SK-N-SH (cell line): ENCODE data around the gene C10orf67.

Experiments
- EP300 ChIP-seq, 2 experiments: IDR thresholded peaks; 2 replicates each; pipeline versions ENCODE4 v1.4.0 to v1.6.1; 2012; ENCODE audit warnings: borderline replicate concordance in 1 of 2, low read depth in 1 of 2, low read length in 1 of 2
- FOXM1 ChIP-seq: IDR thresholded peaks from 2 replicates; pipeline ENCODE4 v1.4.0; 2012; ENCODE audit warnings: low read depth, mild to moderate bottlenecking
- JUND ChIP-seq: IDR thresholded peaks from 2 replicates; pipeline ENCODE4 v1.4.0; 2012
- POLR2AphosphoS5 ChIP-seq: IDR thresholded peaks from 2 replicates; pipeline ENCODE4 v1.6.1; 2012; ENCODE audit warnings: low read depth, low read length
- TF ChIP-seq, protein P1 (sequence below): IDR thresholded peaks from 2 replicates; pipeline ENCODE4; 2012
- TF ChIP-seq, protein P2 (sequence below): fragments of 200-600 bp; sonication (generic); IDR thresholded peaks from 2 replicates; pipeline ENCODE4 v1.6.1; 2017; ENCODE audit warnings: antibody characterized with exemption, mild to moderate bottlenecking, moderate library complexity
- TF ChIP-seq, protein P3 (sequence below): IDR thresholded peaks from 2 replicates; pipeline ENCODE4 v1.6.1; 2012; ENCODE audit warnings: mild to moderate bottlenecking, low read depth, low read length, moderate library complexity

DNA sequence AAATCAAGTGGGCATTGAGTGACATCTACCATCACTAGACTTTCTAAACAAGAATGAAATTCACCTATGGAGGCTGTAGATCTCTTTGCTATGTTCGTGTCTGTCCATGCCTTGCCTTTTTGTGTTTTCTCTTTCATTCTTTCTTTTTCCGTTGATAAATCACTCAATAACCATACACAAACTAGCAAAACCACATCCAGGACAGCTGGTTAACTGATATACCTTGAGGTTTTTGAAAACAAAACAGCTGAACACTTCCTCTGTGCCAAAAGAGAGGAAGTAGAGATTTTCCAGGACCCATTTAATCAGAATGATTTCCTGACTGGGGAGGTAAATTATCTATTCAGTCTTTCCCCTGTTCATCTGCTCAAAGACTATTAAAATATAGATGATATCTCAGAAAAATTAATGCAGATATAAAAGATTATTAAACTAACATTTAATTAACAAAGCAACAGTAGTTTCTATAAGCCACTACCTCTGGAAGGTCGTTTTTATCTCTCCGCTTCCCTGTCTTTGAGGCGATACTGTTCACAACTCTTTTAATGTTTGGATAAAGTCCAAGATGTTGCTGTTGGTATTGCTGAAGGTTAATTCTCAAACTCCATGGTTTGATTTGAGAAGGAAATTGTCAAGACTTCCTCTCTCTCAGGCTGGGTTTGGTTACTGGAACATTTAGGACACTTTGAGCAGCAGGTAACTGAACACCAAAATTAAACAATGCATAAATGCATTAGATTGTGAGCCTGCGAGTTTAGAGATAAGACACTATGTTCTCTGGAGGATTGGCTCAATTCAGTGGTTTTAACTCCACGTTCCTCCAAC, 24.4 kb upstream of the C10orf67 start:
- TF ChIP-seq, protein P1, sequence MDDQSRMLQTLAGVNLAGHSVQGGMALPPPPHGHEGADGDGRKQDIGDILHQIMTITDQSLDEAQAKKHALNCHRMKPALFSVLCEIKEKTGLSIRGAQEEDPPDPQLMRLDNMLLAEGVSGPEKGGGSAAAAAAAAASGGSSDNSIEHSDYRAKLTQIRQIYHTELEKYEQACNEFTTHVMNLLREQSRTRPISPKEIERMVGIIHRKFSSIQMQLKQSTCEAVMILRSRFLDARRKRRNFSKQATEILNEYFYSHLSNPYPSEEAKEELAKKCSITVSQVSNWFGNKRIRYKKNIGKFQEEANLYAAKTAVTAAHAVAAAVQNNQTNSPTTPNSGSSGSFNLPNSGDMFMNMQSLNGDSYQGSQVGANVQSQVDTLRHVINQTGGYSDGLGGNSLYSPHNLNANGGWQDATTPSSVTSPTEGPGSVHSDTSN, result 0 out of 2 replicates have a peak, but pooled peaks have one; percentile 15
- TF ChIP-seq EP300 (IDR thresholded peaks at IDR 0.05; ENCODE audit: borderline replicate concordance in 1 of 2, low read depth in 1 of 2, low read length in 1 of 2) (no peak), JUND (no peak), FOXM1 (no peak), POLR2AphosphoS5 (no peak)
- TF ChIP-seq, protein P2, sequence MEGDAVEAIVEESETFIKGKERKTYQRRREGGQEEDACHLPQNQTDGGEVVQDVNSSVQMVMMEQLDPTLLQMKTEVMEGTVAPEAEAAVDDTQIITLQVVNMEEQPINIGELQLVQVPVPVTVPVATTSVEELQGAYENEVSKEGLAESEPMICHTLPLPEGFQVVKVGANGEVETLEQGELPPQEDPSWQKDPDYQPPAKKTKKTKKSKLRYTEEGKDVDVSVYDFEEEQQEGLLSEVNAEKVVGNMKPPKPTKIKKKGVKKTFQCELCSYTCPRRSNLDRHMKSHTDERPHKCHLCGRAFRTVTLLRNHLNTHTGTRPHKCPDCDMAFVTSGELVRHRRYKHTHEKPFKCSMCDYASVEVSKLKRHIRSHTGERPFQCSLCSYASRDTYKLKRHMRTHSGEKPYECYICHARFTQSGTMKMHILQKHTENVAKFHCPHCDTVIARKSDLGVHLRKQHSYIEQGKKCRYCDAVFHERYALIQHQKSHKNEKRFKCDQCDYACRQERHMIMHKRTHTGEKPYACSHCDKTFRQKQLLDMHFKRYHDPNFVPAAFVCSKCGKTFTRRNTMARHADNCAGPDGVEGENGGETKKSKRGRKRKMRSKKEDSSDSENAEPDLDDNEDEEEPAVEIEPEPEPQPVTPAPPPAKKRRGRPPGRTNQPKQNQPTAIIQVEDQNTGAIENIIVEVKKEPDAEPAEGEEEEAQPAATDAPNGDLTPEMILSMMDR, result no peak
- TF ChIP-seq, protein P3, sequence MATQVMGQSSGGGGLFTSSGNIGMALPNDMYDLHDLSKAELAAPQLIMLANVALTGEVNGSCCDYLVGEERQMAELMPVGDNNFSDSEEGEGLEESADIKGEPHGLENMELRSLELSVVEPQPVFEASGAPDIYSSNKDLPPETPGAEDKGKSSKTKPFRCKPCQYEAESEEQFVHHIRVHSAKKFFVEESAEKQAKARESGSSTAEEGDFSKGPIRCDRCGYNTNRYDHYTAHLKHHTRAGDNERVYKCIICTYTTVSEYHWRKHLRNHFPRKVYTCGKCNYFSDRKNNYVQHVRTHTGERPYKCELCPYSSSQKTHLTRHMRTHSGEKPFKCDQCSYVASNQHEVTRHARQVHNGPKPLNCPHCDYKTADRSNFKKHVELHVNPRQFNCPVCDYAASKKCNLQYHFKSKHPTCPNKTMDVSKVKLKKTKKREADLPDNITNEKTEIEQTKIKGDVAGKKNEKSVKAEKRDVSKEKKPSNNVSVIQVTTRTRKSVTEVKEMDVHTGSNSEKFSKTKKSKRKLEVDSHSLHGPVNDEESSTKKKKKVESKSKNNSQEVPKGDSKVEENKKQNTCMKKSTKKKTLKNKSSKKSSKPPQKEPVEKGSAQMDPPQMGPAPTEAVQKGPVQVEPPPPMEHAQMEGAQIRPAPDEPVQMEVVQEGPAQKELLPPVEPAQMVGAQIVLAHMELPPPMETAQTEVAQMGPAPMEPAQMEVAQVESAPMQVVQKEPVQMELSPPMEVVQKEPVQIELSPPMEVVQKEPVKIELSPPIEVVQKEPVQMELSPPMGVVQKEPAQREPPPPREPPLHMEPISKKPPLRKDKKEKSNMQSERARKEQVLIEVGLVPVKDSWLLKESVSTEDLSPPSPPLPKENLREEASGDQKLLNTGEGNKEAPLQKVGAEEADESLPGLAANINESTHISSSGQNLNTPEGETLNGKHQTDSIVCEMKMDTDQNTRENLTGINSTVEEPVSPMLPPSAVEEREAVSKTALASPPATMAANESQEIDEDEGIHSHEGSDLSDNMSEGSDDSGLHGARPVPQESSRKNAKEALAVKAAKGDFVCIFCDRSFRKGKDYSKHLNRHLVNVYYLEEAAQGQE, result no peak
